NCI-H1417 (cell line): ENCODE data around the gene SEPTIN3.

Experiments
- DNase-seq, 3 experiments: peaks; one replicate each; lab custom pipeline; 2025; lab: John Stamatoyannopoulos, UW

The SEPTIN3 gene

DNA sequence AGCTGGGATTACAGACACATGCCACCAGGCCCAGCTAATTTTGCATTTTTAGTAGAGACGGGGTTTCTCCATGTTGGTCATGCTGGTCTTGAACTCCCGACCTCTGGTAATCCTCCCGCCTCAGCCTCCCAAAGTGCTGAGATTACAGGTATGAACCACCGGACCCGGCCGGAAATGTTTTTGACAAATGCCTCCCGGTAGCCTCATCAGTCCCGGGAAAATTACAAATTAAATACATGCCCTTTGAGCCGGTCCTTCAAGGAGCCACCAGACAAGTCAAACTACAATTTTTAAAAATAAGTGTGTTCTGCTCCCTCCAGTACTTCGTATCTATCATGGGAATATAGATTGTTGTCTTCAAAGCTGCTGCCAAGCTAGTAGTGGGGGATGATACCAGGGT is 46.9 kb downstream of the SEPTIN3 start:
- DNase-seq, result no peak

DNA sequence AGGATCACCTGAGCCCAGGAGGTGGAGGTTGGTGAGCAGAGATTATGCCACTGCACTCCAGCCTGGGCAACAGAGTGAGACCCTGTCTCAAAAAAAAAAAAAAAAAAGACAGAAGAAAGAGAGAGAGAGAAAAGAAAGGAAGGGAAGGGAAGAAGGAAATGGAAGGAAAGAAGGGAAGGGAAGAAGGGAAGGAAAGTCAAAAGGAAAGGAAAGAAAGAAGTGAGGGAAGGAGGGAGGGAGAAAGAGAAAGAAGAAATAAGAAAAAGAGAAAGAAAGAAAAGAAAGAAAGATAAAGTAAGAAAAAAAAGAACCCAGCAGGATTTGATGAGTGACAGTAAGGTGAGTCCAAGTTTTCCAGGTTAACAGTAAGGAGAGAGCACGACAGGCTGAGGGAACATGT is 49.0 kb downstream of the SEPTIN3 start:
- no peak for DNase-seq
